ENCODE results near the gene ABHD17C. TPM values are rescaled to one million over a fixed set of nuclear protein-coding genes. Genes with fewer than 3 reads are reported as not detected.

The ABHD17C gene
- total RNA-seq, 1 experiment from 2014 or later, result 10.3 TPM

DNA sequence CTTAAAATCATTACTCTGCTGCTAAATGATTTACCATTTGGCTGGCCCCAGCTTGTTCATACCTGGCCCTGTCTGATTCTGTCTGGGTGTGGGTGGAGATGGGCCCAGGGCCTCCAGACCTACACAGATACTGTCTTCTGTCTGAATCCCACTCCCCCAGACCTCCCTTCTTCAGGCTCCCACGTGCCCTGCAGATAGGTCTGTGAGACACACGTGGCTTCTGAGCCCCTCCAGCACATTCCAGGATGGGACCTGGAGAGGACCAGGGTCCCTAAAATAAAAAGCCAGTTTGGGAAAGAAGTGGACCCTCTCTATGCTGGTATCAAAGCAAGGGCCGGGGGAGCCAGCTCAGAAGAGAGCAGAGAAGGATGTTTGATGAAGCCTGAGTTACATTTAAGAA, 69.4 kb downstream of the ABHD17C start:
- no peak for ATAC-seq
- H3K27me3 ChIP-seq (ENCODE audit: low read length), result no peaks in the 10 kb centered on the region
- H3K9me2 ChIP-seq (replicated peaks; ENCODE audit: low read length), result no peaks in the 10 kb centered on the region
- H3K4me2 ChIP-seq (ENCODE audit: low read length), result no peak overlapping the region
- H3K4me3 ChIP-seq (ENCODE audit: low read length), result no peak overlapping the region
- H4K20me1 ChIP-seq (ENCODE audit: low read length), result no peaks in the 10 kb centered on the region
- no peak overlapping the region for H3K27ac ChIP-seq (ENCODE audit: low read length)
- ChIA-PET POLR2A (ENCODE audit: unreplicated experiment) (no interaction called here), CTCF (no interaction called here)
- no peaks in the 10 kb centered on the region for H3F3A ChIP-seq (ENCODE audit: low read length, unreplicated experiment)
- TF ChIP-seq EZH2phosphoT487 (IDR thresholded peaks at IDR 0.05; ENCODE audit: borderline replicate concordance, low read length) (no peak), EZH2 (IDR thresholded peaks at IDR 0.05; ENCODE audit: low read length, unreplicated experiment) (no peak)
- TF ChIP-seq, protein P1, sequence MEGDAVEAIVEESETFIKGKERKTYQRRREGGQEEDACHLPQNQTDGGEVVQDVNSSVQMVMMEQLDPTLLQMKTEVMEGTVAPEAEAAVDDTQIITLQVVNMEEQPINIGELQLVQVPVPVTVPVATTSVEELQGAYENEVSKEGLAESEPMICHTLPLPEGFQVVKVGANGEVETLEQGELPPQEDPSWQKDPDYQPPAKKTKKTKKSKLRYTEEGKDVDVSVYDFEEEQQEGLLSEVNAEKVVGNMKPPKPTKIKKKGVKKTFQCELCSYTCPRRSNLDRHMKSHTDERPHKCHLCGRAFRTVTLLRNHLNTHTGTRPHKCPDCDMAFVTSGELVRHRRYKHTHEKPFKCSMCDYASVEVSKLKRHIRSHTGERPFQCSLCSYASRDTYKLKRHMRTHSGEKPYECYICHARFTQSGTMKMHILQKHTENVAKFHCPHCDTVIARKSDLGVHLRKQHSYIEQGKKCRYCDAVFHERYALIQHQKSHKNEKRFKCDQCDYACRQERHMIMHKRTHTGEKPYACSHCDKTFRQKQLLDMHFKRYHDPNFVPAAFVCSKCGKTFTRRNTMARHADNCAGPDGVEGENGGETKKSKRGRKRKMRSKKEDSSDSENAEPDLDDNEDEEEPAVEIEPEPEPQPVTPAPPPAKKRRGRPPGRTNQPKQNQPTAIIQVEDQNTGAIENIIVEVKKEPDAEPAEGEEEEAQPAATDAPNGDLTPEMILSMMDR (conservative IDR thresholded peaks at IDR 0.05; ENCODE audit: low read depth, low read length), result no peak
- H2AFZ ChIP-seq (ENCODE audit: low read length), result no peak overlapping the region
- no peaks in the 10 kb centered on the region for H3K79me2 ChIP-seq (ENCODE audit: low read length)
- H3K36me3 ChIP-seq (ENCODE audit: low read depth, low read length), result no peaks in the 10 kb centered on the region
- no peak overlapping the region for H3K9ac ChIP-seq (ENCODE audit: low read length)
- peaks cover 4% of the 10 kb centered on the region; the same call in 1 of the 2 replicates for H3K4me1 ChIP-seq (ENCODE audit: insufficient read depth, low read length)
- no TSS peak for BruUV-seq (replicated peaks)
- intact Hi-C loops (cut with micrococcal nuclease), result no loop called here
- no peaks in the 10 kb centered on the region for H3K9me3 ChIP-seq (ENCODE audit: low read length)
- DNase-seq, result no peak

DNA sequence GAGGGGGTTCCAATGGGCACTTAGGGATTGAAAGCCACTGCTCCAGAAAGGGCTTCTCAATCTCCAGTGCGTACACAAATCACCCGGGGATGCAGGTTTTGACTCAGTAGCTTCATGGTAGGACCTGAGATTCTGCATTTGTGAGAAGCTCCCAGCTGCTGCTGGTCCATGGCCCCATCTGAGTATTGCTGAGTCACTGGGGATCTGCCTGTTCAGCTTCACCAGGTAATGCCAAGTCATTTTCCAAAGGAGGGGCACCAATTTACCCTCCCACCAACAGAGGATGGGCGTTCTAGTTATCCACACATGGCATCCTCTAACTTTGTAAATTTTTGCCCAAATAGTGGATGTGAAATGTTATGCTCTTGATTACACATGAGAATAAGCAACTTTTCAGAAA, 71.2 kb downstream of the ABHD17C start:
- ATAC-seq (no peak), DNase-seq (no peak)
- Histone ChIP-seq H3K4me1 (ENCODE audit: insufficient read depth, low read length) (peaks cover 4% of the 10 kb centered on the region; the same call in 1 of the 2 replicates), H3K79me2 (ENCODE audit: low read length) (no peaks in the 10 kb centered on the region), H3K36me3 (ENCODE audit: low read depth, low read length) (no peaks in the 10 kb centered on the region), H3K27ac (ENCODE audit: low read length) (no peak overlapping the region), H3K4me3 (ENCODE audit: low read length) (no peak overlapping the region), H3K27me3 (ENCODE audit: low read length) (no peaks in the 10 kb centered on the region), H3K9me2 (replicated peaks; ENCODE audit: low read length) (no peaks in the 10 kb centered on the region), H3K9ac (ENCODE audit: low read length) (no peak overlapping the region), H3F3A (ENCODE audit: low read length, unreplicated experiment) (no peaks in the 10 kb centered on the region), H2AFZ (ENCODE audit: low read length) (no peak overlapping the region), H3K9me3 (ENCODE audit: low read length) (no peaks in the 10 kb centered on the region), H3K4me2 (ENCODE audit: low read length) (no peak overlapping the region), H4K20me1 (ENCODE audit: low read length) (no peaks in the 10 kb centered on the region)
- intact Hi-C loops (cut with micrococcal nuclease), result no loop called here
- TF ChIP-seq EZH2 (IDR thresholded peaks at IDR 0.05; ENCODE audit: low read length, unreplicated experiment) (no peak), EZH2phosphoT487 (IDR thresholded peaks at IDR 0.05; ENCODE audit: borderline replicate concordance, low read length) (no peak)
- TF ChIP-seq, protein P1 (conservative IDR thresholded peaks at IDR 0.05; ENCODE audit: low read depth, low read length), result no peak
- no TSS peak for BruUV-seq (replicated peaks)
- POLR2A ChIA-PET (ENCODE audit: unreplicated experiment), result no interaction called here
- CTCF ChIA-PET, result no interaction called here

- ATAC-seq (no peak), DNase-seq (peak; percentile 10)
- Histone ChIP-seq H3K4me3 (ENCODE audit: low read length) (no peak overlapping the region), H3K27me3 (ENCODE audit: low read length) (no peaks in the 10 kb centered on the region), H3K79me2 (ENCODE audit: low read length) (no peaks in the 10 kb centered on the region), H3K4me2 (ENCODE audit: low read length) (no peak overlapping the region), H3K36me3 (ENCODE audit: low read depth, low read length) (no peaks in the 10 kb centered on the region), H2AFZ (ENCODE audit: low read length) (no peak overlapping the region), H3K9me3 (ENCODE audit: low read length) (no peaks in the 10 kb centered on the region), H3F3A (ENCODE audit: low read length, unreplicated experiment) (no peaks in the 10 kb centered on the region), H3K27ac (ENCODE audit: low read length) (no peak overlapping the region), H3K9ac (ENCODE audit: low read length) (no peak overlapping the region), H3K4me1 (ENCODE audit: insufficient read depth, low read length) (peaks cover 4% of the 10 kb centered on the region; the same call in 1 of the 2 replicates), H4K20me1 (ENCODE audit: low read length) (no peaks in the 10 kb centered on the region), H3K9me2 (replicated peaks; ENCODE audit: low read length) (no peaks in the 10 kb centered on the region)
- TF ChIP-seq EZH2phosphoT487 (IDR thresholded peaks at IDR 0.05; ENCODE audit: borderline replicate concordance, low read length), result no peak
- no peak for TF ChIP-seq EZH2 (IDR thresholded peaks at IDR 0.05; ENCODE audit: low read length, unreplicated experiment)
- TF ChIP-seq, protein P1 (conservative IDR thresholded peaks at IDR 0.05; ENCODE audit: low read depth, low read length), result no peak
- ChIA-PET POLR2A (ENCODE audit: unreplicated experiment) (no interaction called here), CTCF (interaction anchor here (1.0 kb wide), 1 partner anchor 8 kb away, joined by 5 read pairs; no protein-coding TSS in a partner anchor)
- intact Hi-C loops (cut with micrococcal nuclease), result no loop called here
- no TSS peak for BruUV-seq (replicated peaks)
These were observed 73.0 kb downstream of the ABHD17C start for GRCh38 chr15:80768158-80768557.

Measured in PC-3 (cell line).